GM23338 (cell line): ENCODE measurements around the gene PRKAR1A. TPM values are rescaled to one million over a fixed set of nuclear protein-coding genes. Genes with fewer than 3 reads are reported as not detected.

ENCODE experiments used
- ATAC-seq: fragments of 200-7000 bp; cut with Tn5 transposase; 3 replicates; pipeline ENCODE4 v1.9.1; 2020
- DNase-seq: peaks from one replicate; pipeline ENCODE4 v3.0.0-alpha.2; 2015; ENCODE audit warnings: low spot score
- H2AFZ ChIP-seq: fragments of 200-600 bp; sonication (generic); 2 replicates; pipeline ENCODE4 v1.8.0; 2016; ENCODE audit warnings: antibody characterized with exemption, mild to moderate bottlenecking, moderate library complexity
- H3F3A ChIP-seq: fragments of 200-600 bp; sonication (generic); replicated peaks from 2 replicates; pipeline ENCODE4 v1.8.0; 2017; ENCODE audit warnings: antibody characterized with exemption, mixed run types, low read depth
- H3K27ac ChIP-seq: fragments of 200-600 bp; sonication (generic); 2 replicates; pipeline ENCODE4 v1.6.1; 2016; ENCODE audit warnings: low read depth
- H3K27me3 ChIP-seq: fragments of 200-600 bp; sonication (generic); 2 replicates; pipeline ENCODE4 v1.8.0; 2016; ENCODE audit warnings: mild to moderate bottlenecking, mixed run types, moderate library complexity; ENCODE audit not compliant: insufficient read depth
- H3K36me3 ChIP-seq: fragments of 200-600 bp; sonication (generic); 2 replicates; pipeline ENCODE4 v1.8.0; 2016; ENCODE audit warnings: mild to moderate bottlenecking; ENCODE audit not compliant: insufficient read depth
- H3K4me1 ChIP-seq: fragments of 200-600 bp; sonication (generic); 2 replicates; pipeline ENCODE4 v1.8.0; 2016; ENCODE audit warnings: mild to moderate bottlenecking, moderate library complexity; ENCODE audit not compliant: insufficient read depth
- H3K4me2 ChIP-seq: fragments of 200-600 bp; sonication (generic); 2 replicates; pipeline ENCODE4 v1.7.1; 2017; ENCODE audit warnings: mixed run types
- H3K4me3 ChIP-seq: fragments of 200-600 bp; sonication (generic); 2 replicates; pipeline ENCODE4 v1.6.1; 2016; ENCODE audit warnings: mixed run types
- H3K79me2 ChIP-seq: fragments of 200-600 bp; sonication (generic); replicated peaks from 2 replicates; pipeline ENCODE4 v1.8.0; 2017; ENCODE audit warnings: mild to moderate bottlenecking; ENCODE audit not compliant: insufficient read depth
- H3K9me2 ChIP-seq: fragments of 200-600 bp; sonication (generic); 2 replicates; pipeline ENCODE4 v1.8.0; 2017; ENCODE audit not compliant: insufficient read depth
- H4K20me1 ChIP-seq: fragments of 200-600 bp; sonication (generic); replicated peaks from 2 replicates; pipeline ENCODE4 v1.8.0; 2017; ENCODE audit warnings: mild to moderate bottlenecking; ENCODE audit not compliant: insufficient read depth
- H3K27ac Mint-ChIP-seq: 2 replicates; pipeline ENCODE4 v1.8.0; 2020; ENCODE audit warnings: inconsistent platforms, mild to moderate bottlenecking, moderate library complexity, mixed read lengths
- H3K27me3 Mint-ChIP-seq: 3 replicates; pipeline ENCODE4 v1.8.0; 2022; ENCODE audit warnings: low read depth, mild to moderate bottlenecking, moderate library complexity, mixed read lengths, inconsistent platforms; ENCODE audit not compliant: insufficient read depth, poor library complexity
- H3K36me3 Mint-ChIP-seq: 3 replicates; pipeline ENCODE4 v1.8.0; 2021; ENCODE audit warnings: low read depth, mild to moderate bottlenecking, inconsistent platforms, moderate library complexity, mixed read lengths
- H3K4me1 Mint-ChIP-seq: 3 replicates; pipeline ENCODE4 v1.8.0; 2020; ENCODE audit warnings: mild to moderate bottlenecking, inconsistent platforms, mixed read lengths
- H3K4me3 Mint-ChIP-seq: 3 replicates; pipeline ENCODE4 v1.8.0; 2021; ENCODE audit warnings: moderate library complexity, mild to moderate bottlenecking, inconsistent platforms, mixed read lengths
- H3K9me3 Mint-ChIP-seq: 3 replicates; pipeline ENCODE4 v1.8.0; 2020; ENCODE audit warnings: moderate library complexity, mild to moderate bottlenecking, inconsistent platforms, mixed read lengths
- ETS1 ChIP-seq: IDR thresholded peaks from 2 replicates; pipeline ENCODE4 v1.6.1; 2016; ENCODE audit warnings: antibody characterized with exemption
- EZH2 ChIP-seq: fragments of 200-600 bp; sonication (generic); IDR thresholded peaks from one replicate; pipeline ENCODE4 v1.8.0; 2017; ENCODE audit warnings: antibody characterized with exemption, mild to moderate bottlenecking, low read depth; ENCODE audit not compliant: unreplicated experiment
- JUNB ChIP-seq: IDR thresholded peaks from one replicate; pipeline ENCODE4 v1.6.1; 2016; ENCODE audit warnings: antibody characterized with exemption; ENCODE audit not compliant: unreplicated experiment
- ZNF114 ChIP-seq: fragments of 250-450 bp; sonication (Bioruptor Pico); IDR thresholded peaks from 2 replicates; pipeline ENCODE4 v1.5.0; 2020; ENCODE audit warnings: mild to moderate bottlenecking, moderate library complexity
- ZNF462 ChIP-seq: fragments of 250-450 bp; sonication (Bioruptor Pico); IDR thresholded peaks from 2 replicates; pipeline ENCODE4 v1.5.0; 2020; ENCODE audit warnings: mild to moderate bottlenecking, moderate library complexity
- polyA plus RNA-seq: library from polyadenylated mRNA; unstranded; fragments of >200 nt; fragmentation: Nextera tagmentation; extraction: Ambion mirVana; gene quantifications from 2 replicates; pipeline ENCODE4 v1.2.1, GENCODE V29; 2016
- total RNA-seq: library from RNA; depleted of rRNA; stranded (reverse); fragments of >200 nt; shearing (Covaris generic); gene quantifications from 2 replicates; pipeline ENCODE4 v1.2.3, GENCODE V29; 2014

The PRKAR1A gene
- total and polyA plus RNA-seq, 2 experiments from 2014 or later: 90.1 to 100 TPM

DNA sequence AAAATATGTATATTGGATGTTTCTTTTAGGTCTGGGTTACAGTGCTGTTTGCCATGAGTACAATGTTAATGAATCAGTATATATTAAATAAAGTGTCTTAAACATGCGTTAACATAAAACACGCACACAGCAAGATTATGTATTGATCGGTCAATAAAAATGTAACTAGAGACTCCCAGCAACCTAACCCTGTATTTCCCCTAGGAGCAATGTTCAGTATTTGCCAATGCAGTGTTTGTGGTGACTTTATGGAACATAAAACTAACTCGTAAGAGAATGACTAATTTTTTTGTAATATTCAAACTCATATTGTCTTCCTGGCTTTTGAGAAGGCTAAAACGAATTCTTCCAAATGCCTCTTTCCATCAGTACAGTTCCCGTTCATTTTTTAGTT is 22.5 kb downstream of the PRKAR1A start (continued):
- TF ChIP-seq ZNF462 (CRISPR knock-in tag): no peak
- TF ChIP-seq ZNF114 (CRISPR knock-in tag): no peak
- no peak for TF ChIP-seq ETS1
- no peak for TF ChIP-seq EZH2

GRCh38 chr17:68535922-68536321 is 23.7 kb downstream of the PRKAR1A start:
- Histone ChIP-seq H3K79me2 (no peaks in the 10 kb centered on the region), H3K9me2 (no peaks in the 10 kb centered on the region), H3K27ac (no peak overlapping the region), H3K4me2 (no peak overlapping the region), H4K20me1 (peaks cover 5% of the 10 kb centered on the region; the same call in 1 of the 2 replicates), H3K36me3 (no peaks in the 10 kb centered on the region; the same call in 1 of the 2 replicates), H3K4me1 (no peaks in the 10 kb centered on the region), H2AFZ (no peak overlapping the region), H3K4me3 (no peak overlapping the region), H3K27me3 (no peaks in the 10 kb centered on the region), H3F3A (no peaks in the 10 kb centered on the region)
- Mint-ChIP-seq H3K27ac (peak overlapping the region; percentile 93), H3K9me3 (no peaks in the 10 kb centered on the region), H3K27me3 (no peaks in the 10 kb centered on the region), H3K4me1 (no peaks in the 10 kb centered on the region), H3K36me3 (peaks cover 34% of the 10 kb centered on the region), H3K4me3 (no peak overlapping the region)
- no peak for TF ChIP-seq ETS1
- no peak for TF ChIP-seq JUNB
- no peak for DNase-seq
- ATAC-seq: no peak
